NCI-H1048 (cell line): ENCODE results near the gene MLLT3.

Experiments used
- DNase-seq: peaks from one replicate; lab custom pipeline; 2025; lab: John Stamatoyannopoulos, UW

The MLLT3 gene

GRCh38 chr9:20476912-20477521 lies 145.3 kb downstream of the MLLT3 start:
- no peak for DNase-seq

GRCh38 chr9:20474496-20474895 lies 147.8 kb downstream of the MLLT3 start:
- no peak for DNase-seq

DNA sequence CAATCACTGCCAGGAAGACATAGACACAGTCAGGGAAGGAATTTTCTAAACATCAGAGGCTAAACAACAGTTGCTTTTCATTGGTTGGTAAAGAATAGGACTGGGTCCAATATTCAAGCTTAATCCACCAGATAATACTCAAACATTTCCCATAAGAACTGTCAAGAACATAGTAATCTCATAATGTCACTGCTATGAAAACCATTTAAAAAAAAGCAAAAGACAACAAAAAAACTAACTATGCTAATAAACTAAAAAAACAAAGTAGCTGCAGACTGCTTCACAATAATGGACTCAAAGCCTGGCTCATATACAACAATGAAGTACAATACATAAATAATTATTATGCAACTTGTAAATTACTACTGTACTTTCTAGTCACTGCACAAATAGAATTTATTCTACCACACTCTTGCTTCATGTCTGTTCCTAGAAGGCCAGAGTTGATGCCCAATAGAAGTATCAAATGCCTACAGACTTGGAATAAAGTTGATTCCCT lies 148.7 kb downstream of the MLLT3 start:
- no peak for DNase-seq

DNA sequence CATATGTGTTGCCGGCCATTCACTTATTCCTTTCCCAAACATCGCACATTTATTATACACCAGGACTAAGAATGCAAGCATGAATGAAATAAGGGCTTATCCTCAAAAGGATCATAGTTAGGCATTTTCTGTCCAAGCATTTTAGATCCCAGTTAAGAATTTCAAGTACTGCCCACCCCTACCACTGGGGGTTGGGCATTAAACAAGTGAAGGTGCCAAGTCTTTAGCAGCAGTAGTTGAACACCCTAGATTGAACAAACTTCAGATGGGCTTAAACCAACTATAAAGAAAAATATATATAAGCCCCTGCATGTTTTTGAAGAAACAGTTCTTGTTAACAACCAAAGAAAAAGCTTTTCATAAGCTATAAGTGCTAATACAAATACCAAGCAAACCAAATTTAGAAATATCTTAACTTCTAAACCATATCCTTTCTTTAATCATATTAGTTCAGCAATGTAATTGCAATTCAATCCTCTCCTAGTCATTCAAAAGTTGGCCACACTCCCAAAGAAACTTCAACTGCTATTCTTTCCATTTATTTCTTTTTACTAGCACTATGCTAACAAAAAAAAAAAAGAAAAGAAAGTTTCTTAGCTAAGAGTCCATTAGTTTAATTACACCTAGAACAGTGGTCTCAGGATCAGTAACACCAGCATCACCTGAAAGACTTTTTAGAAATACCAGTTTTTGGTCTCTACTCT lies 149.8 kb downstream of the MLLT3 start:
- no peak for DNase-seq

DNA sequence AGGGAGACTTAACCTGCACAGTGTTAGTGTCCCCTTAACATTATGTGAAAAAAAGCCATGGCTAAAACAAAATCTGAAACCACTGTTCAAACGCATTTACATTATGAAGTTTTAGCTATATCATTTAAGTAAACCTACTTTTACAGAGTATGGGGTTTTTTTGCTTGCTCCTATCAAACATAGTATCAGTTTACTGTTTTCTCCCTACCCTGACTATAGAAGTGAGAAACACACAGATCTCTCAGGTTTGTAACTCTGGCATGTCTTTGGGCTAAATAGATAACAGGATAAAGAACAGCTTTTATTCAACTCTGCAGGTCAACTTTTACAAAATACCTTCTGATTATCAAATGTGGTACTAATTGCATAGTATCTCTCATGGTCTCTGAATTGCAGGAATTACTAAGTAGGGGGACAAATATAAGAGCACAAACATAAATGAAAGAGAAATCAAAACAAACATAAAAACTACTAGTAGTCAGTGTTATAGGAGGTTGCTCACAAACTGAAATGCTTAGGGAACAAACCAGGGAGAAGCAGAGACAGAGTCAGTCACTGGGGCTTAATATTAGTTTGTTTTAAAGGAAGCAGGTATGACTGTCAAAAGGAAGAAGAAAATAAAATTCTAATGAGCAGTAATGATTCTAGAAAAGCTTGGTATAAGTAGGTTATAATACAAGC lies 155.8 kb downstream of the MLLT3 start:
- no peak for DNase-seq

DNA sequence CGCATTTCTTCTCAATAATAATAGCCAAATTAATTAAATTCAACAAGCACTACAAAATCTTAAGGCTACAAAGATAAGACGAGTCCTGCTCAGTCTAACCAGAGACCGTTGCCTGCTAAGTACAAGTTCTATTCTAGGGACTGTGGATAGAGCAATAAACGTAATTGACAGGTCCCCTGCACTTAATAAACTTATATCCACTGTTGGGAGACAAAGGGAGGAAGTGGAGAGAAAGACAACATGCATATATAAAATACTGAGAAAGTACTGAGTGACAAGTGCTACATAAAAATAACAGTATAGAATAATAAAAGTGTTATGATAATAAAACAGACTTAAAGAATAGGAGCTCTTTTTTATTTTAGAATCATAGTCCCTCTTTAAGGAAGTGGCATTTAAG lies 158.1 kb downstream of the MLLT3 start:
- DNase-seq, result no peak

GRCh38 chr9:20463823-20464222 lies 158.5 kb downstream of the MLLT3 start:
- no peak for DNase-seq

DNA sequence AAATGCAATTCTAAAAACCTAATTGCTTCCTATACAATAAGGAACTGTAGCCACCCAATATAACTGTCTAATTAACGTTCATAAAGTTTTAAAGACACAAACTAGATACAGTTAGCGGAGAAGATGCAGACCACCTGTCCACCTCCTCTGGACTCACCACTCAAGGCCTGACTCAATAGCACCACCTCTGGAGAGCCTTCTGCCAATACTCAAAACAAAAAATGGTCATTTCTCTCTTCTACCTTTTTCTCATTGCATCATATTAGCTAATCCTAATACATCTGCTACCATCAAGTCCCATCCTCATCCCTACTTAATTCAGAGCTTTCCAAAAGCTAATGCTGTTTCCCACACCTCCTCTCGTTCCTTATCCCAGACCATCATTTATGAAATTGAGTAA lies 159.9 kb downstream of the MLLT3 start:
- DNase-seq, result no peak

DNA sequence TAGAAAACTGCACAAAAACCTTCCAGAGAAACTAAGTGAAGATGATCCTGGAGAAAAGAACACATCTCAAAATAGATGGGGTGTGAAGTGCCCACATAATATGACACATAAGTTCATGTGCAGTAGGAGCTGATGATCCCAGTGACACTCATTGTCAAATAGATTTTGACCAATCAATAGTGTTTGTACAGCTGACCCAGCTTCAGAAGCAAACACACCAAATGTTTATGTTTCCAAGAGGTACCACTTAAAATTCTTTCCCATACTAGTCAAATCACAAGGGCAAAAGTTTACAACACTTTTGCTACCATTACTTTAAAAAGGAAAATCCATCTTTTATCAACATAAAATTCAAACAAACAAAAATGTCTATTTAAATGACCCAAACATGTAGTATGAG lies 175.0 kb downstream of the MLLT3 start:
- DNase-seq, result no peak

DNA sequence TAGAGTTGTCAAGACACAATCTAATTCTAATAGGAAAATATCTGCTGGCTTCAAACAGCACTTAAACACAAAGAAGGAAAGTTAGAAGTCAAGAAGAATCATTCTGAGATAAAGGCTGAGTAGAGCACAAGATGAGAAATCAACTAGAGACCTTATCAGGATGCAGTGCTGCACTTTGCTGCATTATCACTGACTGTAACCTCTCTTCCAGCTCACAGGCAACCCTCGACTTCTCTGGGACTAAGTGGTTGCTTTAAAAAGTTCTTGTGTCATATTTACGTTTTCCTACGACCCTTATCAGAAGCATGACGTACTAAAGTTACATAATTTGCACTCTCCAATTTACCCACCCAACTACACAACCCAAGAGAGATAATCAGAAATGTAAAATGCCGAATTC lies 176.1 kb downstream of the MLLT3 start:
- no peak for DNase-seq

- no peak for DNase-seq
Measured at GRCh38 chr9:20442461-20443319, 179.6 kb downstream of the MLLT3 start.

DNA sequence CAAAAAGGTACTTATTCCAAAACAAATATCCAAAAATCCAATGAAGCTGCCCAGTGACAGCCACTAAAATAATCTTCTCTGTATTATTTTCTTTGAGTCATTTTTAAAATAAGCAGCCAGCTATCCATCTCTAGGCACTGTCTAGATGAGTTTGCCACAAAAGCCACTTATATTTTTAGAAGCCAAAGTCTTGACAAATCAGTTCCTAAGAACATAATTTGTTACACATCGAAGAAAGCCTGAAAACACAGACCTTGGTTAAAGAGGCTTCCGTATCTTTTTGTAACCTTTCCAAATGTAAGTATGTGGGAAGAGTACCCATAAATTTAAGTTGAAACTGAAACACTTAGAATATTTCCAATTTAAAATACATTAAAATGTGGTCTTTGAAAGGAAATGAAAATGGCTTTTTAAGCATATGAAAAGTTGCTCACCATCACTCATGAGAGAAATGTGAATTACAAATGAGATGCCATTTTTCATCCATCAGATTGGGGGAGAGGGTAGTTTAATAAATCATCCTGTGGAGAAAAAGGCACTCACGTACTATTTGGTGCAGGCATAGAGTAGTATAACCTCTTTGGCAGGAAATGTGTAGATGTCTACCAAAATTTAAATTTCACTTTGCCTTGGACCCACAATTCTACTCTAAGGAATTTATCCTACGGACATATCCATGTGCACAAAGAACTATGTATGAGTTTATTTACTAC lies 180.4 kb downstream of the MLLT3 start:
- DNase-seq, result no peak

DNA sequence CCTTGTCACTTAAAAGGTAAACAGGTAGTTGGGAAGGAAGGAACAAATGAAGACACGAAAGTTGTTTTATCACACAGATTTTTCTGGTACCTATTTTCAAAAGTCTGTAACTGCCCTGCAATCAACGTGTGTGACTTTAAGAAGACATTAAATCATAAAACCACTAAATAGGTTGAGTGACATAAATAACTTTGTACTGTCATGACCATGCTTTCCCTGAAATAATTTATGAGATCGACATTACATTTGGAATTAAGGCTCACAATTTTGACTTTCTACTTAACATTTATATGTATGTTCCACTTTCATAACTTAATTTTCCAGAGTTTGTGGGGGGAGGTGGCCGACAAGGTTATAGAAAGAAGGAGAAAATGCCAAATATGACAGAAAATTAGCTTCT lies 181.1 kb downstream of the MLLT3 start:
- DNase-seq, result no peak

GRCh38 chr9:20437476-20437875 lies 184.8 kb downstream of the MLLT3 start:
- no peak for DNase-seq

- no peak for DNase-seq
Measured at GRCh38 chr9:20436476-20437195, 185.7 kb downstream of the MLLT3 start.

DNA sequence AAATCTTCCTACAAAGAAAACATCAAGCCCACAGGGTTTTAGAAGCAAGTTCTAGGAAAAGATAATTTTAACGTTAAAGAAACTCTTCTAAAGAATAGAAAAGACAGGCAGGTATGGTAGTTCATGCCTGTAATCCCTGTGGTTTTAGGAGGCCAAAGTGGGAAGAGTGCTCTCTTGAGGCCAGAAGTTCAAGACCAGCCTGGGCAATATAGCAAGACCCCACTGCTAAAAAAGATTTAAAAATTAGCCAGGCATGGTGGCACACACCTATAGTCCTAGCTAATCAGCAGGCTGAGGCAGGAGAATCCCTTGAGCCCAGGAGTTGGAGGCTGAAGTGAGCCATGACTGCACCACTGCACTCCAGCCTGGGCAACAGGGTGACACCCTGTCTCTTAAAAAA lies 193.3 kb downstream of the MLLT3 start:
- no peak for DNase-seq

DNA sequence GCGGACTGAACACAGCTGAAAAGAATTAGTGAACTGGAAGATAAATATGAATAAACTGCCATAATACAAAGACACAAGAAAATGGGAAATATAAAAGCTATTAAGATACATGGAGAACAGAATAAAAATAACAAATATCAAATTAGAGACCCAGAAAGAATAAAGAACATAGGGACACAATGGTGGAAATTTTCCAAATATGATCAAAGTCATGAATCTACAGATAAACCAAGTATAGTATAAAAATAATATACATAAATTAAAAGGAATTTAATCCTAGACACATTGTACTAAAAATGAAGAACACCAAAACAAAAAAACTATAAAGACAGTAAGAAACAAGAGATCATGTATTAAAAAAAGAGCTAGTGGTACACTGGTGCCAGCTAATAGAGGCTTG lies 194.9 kb downstream of the MLLT3 start:
- DNase-seq, result no peak

DNA sequence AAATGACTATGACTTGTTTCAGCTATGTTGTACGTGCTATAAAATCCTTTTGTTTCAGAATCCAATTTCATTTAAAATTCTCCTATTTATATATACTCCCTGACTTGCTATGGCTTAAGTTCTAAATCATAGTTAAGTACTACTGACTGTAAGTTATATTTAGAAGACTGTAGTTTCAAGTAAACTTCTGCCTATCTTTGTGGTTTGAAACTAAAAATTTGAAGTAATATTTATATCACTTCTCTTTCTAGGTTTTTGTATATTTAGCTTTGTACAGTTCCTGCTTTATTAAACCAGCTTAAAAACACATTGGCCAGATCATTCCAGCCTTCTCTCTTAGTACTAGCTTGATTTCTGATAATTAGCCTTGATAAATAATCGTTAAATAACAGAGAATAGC lies 196.3 kb downstream of the MLLT3 start:
- no peak for DNase-seq

DNA sequence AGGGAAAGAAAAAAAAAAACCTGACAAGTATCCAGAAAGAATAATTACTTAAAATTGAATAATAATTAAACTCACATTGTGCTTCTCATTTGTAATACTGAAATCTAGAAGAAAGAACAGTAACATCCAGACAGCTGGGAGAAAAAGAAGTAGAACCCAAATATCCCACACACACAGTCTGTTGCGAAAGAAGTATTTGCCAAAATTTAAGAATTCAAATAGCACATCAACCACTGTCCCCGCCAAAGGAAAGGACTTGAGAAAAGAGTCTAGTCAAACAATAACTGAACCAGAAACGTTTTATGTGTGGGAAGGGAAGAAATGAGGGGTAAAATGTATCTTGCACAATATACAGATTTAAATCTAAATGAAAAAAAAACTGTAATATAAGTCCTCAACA lies 202.8 kb downstream of the MLLT3 start:
- DNase-seq, result no peak

GRCh38 chr9:20418485-20418884 lies 203.8 kb downstream of the MLLT3 start:
- no peak for DNase-seq
